ENCODE data around the gene LRWD1.

DNA sequence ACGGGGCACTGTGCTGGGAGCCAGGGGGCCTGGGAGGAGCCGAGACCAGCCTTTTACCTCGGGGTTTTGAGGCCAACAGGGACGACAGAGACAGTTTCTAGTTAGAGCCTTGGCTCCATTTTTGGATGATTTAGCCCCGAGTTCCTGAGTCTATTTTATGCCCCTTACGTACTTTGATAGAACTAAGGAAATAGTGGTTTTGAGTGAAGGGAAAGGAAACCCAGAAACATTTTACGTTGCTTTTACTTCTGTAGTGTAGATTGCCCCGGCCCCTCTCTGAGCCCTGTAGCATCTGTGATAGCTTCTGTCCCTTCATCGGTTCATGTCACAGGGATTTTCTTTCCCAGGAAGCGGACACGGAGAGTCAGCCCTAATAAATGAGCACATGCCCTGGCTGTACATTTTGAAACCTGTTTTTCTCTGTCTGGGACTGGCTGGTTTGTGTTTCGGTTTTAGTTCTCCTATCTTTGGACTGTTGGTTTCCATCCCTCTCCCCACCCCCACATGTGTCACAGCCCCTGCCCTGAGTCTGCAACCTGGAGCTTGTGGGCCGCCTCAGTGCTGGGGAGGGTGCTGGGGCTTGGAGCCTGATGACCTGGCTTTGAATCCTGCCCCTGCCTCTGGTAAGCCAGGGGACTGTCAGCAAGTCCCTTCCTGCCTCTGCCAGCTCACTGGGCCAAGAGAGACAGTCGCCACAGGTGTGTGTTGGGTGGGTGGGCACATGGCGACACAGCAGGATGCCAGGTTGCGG lies 38.3 kb upstream of the LRWD1 start:
- TF ChIP-seq POLR2A (IDR thresholded peaks at IDR 0.05) (no peak), POLR2AphosphoS5 (IDR thresholded peaks at IDR 0.05) (no peak)

Measured in prostate gland (tissue), 1 donor.